Activated CD4-positive, alpha-beta T cell treated with anti-CD3 and anti-CD28 coated beads for 36 hours (primary cell): ENCODE results near the gene MAST1. TPM values are rescaled to one million over a fixed set of nuclear protein-coding genes. Genes with fewer than 3 reads are reported as not detected.

ENCODE experiments used
- ATAC-seq: fragments of 200-7000 bp; cut with Tn5 transposase; one replicate; pipeline ENCODE4 v1.10.0; 2021; ENCODE audit warnings: mild to moderate bottlenecking, moderate library complexity
- CTCF ChIA-PET: fragments of 350-600 bp; sonication (Branson Sonifier 250); formaldehyde crosslinking; loops from one replicate; lab custom pipeline; 2021; ENCODE audit warnings: antibody characterized with exemption; lab: Charles Lee
- POLR2A ChIA-PET: fragments of 350-600 bp; sonication (Branson Sonifier 250); formaldehyde crosslinking; loops from one replicate; lab custom pipeline; 2021; ENCODE audit warnings: antibody characterized with exemption, inconsistent platforms; lab: Charles Lee
- DNase-seq: peaks from one replicate; pipeline ENCODE4 v3.0.0-alpha.2; 2020
- H3K27ac Mint-ChIP-seq: one replicate; pipeline ENCODE4 v1.8.0; 2021; ENCODE audit warnings: mixed read lengths
- H3K27me3 Mint-ChIP-seq: one replicate; pipeline ENCODE4 v1.8.0; 2021; ENCODE audit warnings: mixed read lengths
- H3K36me3 Mint-ChIP-seq: one replicate; pipeline ENCODE4 v1.8.0; 2021; ENCODE audit warnings: low read depth, mixed read lengths
- H3K4me1 Mint-ChIP-seq: one replicate; pipeline ENCODE4 v1.8.0; 2021; ENCODE audit warnings: mixed read lengths
- H3K4me3 Mint-ChIP-seq: one replicate; pipeline ENCODE4 v1.8.0; 2021; ENCODE audit warnings: mild to moderate bottlenecking, moderate library complexity, mixed read lengths
- H3K9me3 Mint-ChIP-seq: one replicate; pipeline ENCODE4 v1.8.0; 2021; ENCODE audit warnings: low read depth, mixed read lengths
- intact Hi-C, 2 experiments: fragments of 100-400 bp; cut with DNase I in 1 of 2; cut with micrococcal nuclease in 1 of 2; formaldehyde crosslinking; loops; one replicate each; pipeline versions ENCODE4 v1.14.2 to v1.15.1; 2022 to 2024; cut with DNase I, micrococcal nuclease
- total RNA-seq, 2 experiments: library from RNA; stranded (reverse); gene quantifications; one replicate each; pipeline ENCODE4 v1.2.3, GENCODE V29; 2021

The MAST1 gene
- total RNA-seq, 2 experiments from 2014 or later = 1.8 to 2.7 TPM

- intact Hi-C loops = no loop called here
- H3K4me3 Mint-ChIP-seq = peak overlapping the region; percentile 32
- H3K27ac Mint-ChIP-seq = no peak overlapping the region
- peak; percentile 83 for DNase-seq
- CTCF ChIA-PET = interaction anchor here (0.6 to 2.4 kb wide), 10 partner anchors 9 to 139 kb away, joined by 3 to 11 read pairs (median 4); partner anchors contain the start of genes GCDH and RTBDN
- POLR2A ChIA-PET = interaction anchor here (0.7 to 1.7 kb wide), 3 partner anchors 12 to 158 kb away, joined by 4 to 9 read pairs (median 8); partner anchors contain the start of gene TRIR
- peaks cover 28% of the 10 kb centered on the region for H3K36me3 Mint-ChIP-seq
- no peaks in the 10 kb centered on the region for H3K4me1 Mint-ChIP-seq
- ATAC-seq = peak; percentile 77
- no peaks in the 10 kb centered on the region for H3K27me3 Mint-ChIP-seq
- H3K9me3 Mint-ChIP-seq = no peaks in the 10 kb centered on the region
Observed at GRCh38 chr19:12872941-12873890, 34.9 kb downstream of the MAST1 start.

DNA sequence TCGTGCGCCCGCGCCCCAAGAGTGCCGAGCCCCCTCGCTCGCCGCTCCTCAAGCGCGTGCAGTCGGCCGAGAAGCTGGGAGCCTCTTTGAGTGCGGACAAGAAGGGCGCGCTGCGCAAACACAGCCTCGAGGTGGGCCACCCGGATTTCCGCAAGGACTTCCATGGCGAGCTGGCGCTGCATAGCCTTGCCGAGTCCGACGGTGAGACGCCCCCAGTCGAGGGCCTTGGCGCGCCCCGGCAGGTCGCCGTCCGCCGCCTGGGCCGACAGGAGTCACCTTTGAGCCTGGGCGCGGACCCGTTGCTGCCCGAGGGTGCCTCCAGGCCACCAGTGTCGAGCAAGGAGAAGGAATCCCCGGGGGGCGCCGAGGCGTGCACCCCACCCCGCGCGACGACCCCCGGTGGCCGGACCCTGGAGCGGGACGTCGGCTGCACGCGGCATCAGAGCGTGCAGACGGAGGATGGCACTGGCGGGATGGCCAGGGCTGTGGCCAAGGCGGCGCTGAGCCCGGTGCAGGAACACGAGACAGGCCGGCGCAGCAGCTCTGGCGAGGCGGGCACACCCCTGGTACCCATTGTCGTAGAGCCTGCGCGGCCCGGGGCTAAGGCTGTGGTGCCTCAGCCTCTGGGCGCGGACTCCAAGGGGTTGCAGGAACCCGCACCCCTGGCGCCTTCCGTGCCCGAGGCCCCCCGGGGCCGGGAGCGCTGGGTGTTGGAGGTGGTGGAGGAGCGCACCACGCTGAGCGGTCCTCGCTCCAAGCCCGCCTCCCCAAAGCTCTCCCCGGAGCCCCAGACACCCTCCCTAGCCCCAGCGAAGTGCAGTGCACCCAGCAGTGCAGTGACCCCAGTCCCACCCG is 35.8 kb downstream of the MAST1 start:
- H3K9me3 Mint-ChIP-seq = no peaks in the 10 kb centered on the region
- POLR2A ChIA-PET = interaction anchor here (1.7 kb wide), 1 partner anchor 11 kb away, joined by 9 read pairs; no protein-coding TSS in a partner anchor
- no peak overlapping the region for H3K4me3 Mint-ChIP-seq

DNA sequence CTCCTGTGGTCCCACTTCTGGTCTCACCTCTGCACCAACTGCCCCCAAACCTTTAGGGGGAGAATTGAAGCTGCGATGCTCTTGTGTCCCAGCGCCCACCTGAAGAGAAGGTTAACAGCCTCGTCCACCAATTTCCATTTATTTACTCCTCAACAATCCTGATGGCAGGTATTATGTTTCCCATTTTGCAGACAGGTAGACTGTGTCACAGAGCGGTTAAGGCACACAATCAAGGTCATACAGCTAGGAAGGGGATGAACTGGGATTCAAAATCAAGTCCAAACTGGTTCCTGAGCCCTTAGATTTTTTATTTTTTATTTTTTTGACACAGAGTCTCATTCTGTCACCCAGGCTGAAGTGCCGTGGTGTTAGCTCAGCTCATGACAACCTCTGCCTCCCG is 36.8 kb downstream of the MAST1 start:
- ChIA-PET POLR2A (no interaction called here), CTCF (no interaction called here)
- Mint-ChIP-seq H3K4me3 (no peak overlapping the region), H3K36me3 (peaks cover 32% of the 10 kb centered on the region), H3K4me1 (peaks cover 3% of the 10 kb centered on the region), H3K27me3 (no peaks in the 10 kb centered on the region), H3K27ac (no peak overlapping the region), H3K9me3 (no peaks in the 10 kb centered on the region)
- DNase-seq (no peak), ATAC-seq (no peak)
- intact Hi-C loops = no loop called here

More for the DNA sequence above, 35.8 kb downstream of the MAST1 start:
- peaks cover 32% of the 10 kb centered on the region for H3K36me3 Mint-ChIP-seq
- H3K27me3 Mint-ChIP-seq = no peaks in the 10 kb centered on the region
- CTCF ChIA-PET = interaction anchor here (1.0 to 1.2 kb wide), 2 partner anchors 11 to 39 kb away, joined by 3 to 11 read pairs; partner anchors contain the start of gene RTBDN
- intact Hi-C loops = no loop called here
- no peaks in the 10 kb centered on the region for H3K4me1 Mint-ChIP-seq
- no peak overlapping the region for H3K27ac Mint-ChIP-seq
- no peak for ATAC-seq
- DNase-seq = no peak

DNA sequence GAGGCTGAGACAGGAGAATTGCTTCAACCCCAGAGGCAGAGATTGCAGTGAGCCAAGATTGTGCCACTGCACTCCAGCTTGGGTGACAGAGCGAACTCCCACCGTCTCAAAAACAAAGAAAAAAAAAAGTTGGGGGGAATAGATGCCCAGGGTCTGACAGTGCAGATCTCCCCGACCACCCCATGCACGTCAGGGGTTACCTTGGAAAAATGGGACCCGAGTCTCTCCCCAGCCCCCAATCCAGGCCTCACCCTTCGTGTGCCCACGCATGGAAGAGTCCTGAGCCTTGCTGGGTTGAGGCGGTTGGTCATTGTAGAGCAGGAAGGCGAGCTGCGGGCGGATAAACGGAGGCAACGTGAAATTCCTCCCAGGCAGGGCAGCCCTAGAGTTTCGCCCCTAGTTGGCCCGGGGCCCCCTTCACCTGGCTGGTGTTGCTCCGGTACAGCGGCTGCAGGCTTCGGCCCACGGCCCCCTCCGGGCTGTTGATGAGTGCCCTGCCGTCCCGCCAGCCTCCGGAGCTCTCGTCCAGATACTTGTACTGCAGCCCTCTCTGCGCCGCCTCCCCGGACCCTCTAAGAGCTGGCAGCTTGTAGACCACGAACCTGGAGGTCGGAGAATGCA is 42.3 kb downstream of the MAST1 start:
- CTCF ChIA-PET = interaction anchor here (0.8 to 2.6 kb wide), 6 partner anchors 10 to 123 kb away, joined by 3 to 10 read pairs (median 5); partner anchors contain the start of gene GCDH
- H3K27me3 Mint-ChIP-seq = no peaks in the 10 kb centered on the region
- intact Hi-C loops = loop anchor here in 1 of 2 experiments (1.0 kb wide), 1 partner anchor 11 kb away; the partner anchor contains the start of gene GCDH
- POLR2A ChIA-PET = interaction anchor here (0.7 to 1.1 kb wide), 2 partner anchors 10 to 11 kb away, joined by 4 to 6 read pairs; partner anchors contain the start of gene GCDH
- H3K27ac Mint-ChIP-seq = peak overlapping the region; percentile 82
- peak overlapping the region; percentile 88 for H3K4me3 Mint-ChIP-seq
- H3K9me3 Mint-ChIP-seq = peaks cover 4% of the 10 kb centered on the region
- no peak for ATAC-seq
- H3K36me3 Mint-ChIP-seq = peaks cover 12% of the 10 kb centered on the region
- H3K4me1 Mint-ChIP-seq = peaks cover 23% of the 10 kb centered on the region
- DNase-seq = peak; percentile 38

- Mint-ChIP-seq H3K4me3 (peak within 1 kb of the TSS; percentile 88), H3K4me1 (peaks cover 24% of the 10 kb centered on the region), H3K27me3 (no peaks in the 10 kb centered on the region), H3K9me3 (peaks cover 4% of the 10 kb centered on the region), H3K36me3 (peaks cover 12% of the 10 kb centered on the region), H3K27ac (peak within 1 kb of the TSS; percentile 82)
- ATAC-seq = peak; percentile 75
- CTCF ChIA-PET = interaction anchor here (1.3 to 2.6 kb wide), 3 partner anchors 10 to 84 kb away, joined by 4 to 10 read pairs (median 5); partner anchors contain the start of gene GCDH
- POLR2A ChIA-PET = interaction anchor here (0.7 kb wide), 1 partner anchor 9 kb away, joined by 4 read pairs; the partner anchor contains the start of gene GCDH
- intact Hi-C loops = loop anchor here in 1 of 2 experiments (1.0 kb wide), 1 partner anchor 10 kb away; the partner anchor contains the start of gene GCDH
- DNase-seq = peak; percentile 96
Observed at GRCh38 chr19:12881172-12881808, 43.0 kb downstream of the MAST1 start, which contains the start of gene DNASE2. Gene DNASE2 (minus strand): TSS chr19:12881449. CDS start chr19:12881375, 74 bp downstream.

DNA sequence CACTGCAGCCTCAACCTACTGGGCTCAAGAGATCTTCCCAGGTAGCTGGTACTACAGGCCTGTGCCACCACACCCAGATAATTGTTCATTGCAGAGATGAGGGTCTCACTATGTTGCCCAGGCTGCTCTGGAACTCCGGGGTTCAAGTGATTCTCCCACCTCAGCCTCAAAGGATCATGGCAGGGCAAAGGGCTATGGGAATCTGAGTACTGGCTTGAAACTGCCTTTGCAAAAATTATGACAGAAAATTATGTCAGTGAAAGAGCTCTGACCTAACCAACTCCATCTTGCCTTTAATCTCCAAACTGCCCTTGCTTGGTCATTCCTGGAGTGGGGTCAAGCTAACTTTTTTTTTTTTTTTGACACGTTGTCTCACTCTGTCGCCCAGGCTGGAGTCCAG is 44.3 kb downstream of the MAST1 start:
- ChIA-PET CTCF (interaction anchor here (0.6 to 3.7 kb wide), 7 partner anchors 10 to 201 kb away, joined by 3 to 36 read pairs (median 3); partner anchors contain the start of gene DHPS), POLR2A (interaction anchor here (0.6 to 1.4 kb wide), 2 partner anchors 8 to 161 kb away, joined by 6 to 7 read pairs; partner anchors contain the start of gene GCDH)
- intact Hi-C loops = no loop called here
- H3K36me3 Mint-ChIP-seq = peaks cover 9% of the 10 kb centered on the region
- H3K27ac Mint-ChIP-seq = peak overlapping the region; percentile 45
- peaks cover 4% of the 10 kb centered on the region for H3K9me3 Mint-ChIP-seq
- DNase-seq (no peak), ATAC-seq (no peak)
- H3K27me3 Mint-ChIP-seq = no peaks in the 10 kb centered on the region
- H3K4me1 Mint-ChIP-seq = peaks cover 26% of the 10 kb centered on the region
- peak overlapping the region; percentile 88 for H3K4me3 Mint-ChIP-seq

GRCh38 chr19:12884202-12884601 is 45.9 kb downstream of the MAST1 start:
- ATAC-seq (no peak), DNase-seq (no peak)
- Mint-ChIP-seq H3K27me3 (no peaks in the 10 kb centered on the region), H3K27ac (no peak overlapping the region), H3K9me3 (peaks cover 4% of the 10 kb centered on the region), H3K4me3 (peak overlapping the region; percentile 79), H3K4me1 (peaks cover 26% of the 10 kb centered on the region), H3K36me3 (no peaks in the 10 kb centered on the region)
- CTCF ChIA-PET = interaction anchor here (0.7 to 3.7 kb wide), 10 partner anchors 11 to 268 kb away, joined by 3 to 36 read pairs (median 4); no protein-coding TSS in a partner anchor
- POLR2A ChIA-PET = no interaction called here
- intact Hi-C loops = loop anchor here in 1 of 2 experiments (2.0 kb wide), 1 partner anchor 55 kb away; the partner anchor contains the start of gene CALR

GRCh38 chr19:12884627-12884925 is 46.3 kb downstream of the MAST1 start:
- H3K4me1 Mint-ChIP-seq = peaks cover 26% of the 10 kb centered on the region
- ATAC-seq (no peak), DNase-seq (no peak)
- peaks cover 4% of the 10 kb centered on the region for H3K9me3 Mint-ChIP-seq
- ChIA-PET POLR2A (interaction anchor here (0.6 to 1.2 kb wide), 7 partner anchors 11 to 206 kb away, joined by 3 to 9 read pairs (median 4); partner anchors contain the start of gene FARSA), CTCF (interaction anchor here (0.6 to 3.7 kb wide), 18 partner anchors 11 to 268 kb away, joined by 3 to 36 read pairs (median 3); no protein-coding TSS in a partner anchor)
- intact Hi-C loops = loop anchor here in 1 of 2 experiments (2.0 kb wide), 1 partner anchor 54 kb away; the partner anchor contains the start of gene CALR
- H3K27me3 Mint-ChIP-seq = no peaks in the 10 kb centered on the region
- peak overlapping the region; percentile 88 for H3K27ac Mint-ChIP-seq
- peak overlapping the region; percentile 79 for H3K4me3 Mint-ChIP-seq
- no peaks in the 10 kb centered on the region for H3K36me3 Mint-ChIP-seq

DNA sequence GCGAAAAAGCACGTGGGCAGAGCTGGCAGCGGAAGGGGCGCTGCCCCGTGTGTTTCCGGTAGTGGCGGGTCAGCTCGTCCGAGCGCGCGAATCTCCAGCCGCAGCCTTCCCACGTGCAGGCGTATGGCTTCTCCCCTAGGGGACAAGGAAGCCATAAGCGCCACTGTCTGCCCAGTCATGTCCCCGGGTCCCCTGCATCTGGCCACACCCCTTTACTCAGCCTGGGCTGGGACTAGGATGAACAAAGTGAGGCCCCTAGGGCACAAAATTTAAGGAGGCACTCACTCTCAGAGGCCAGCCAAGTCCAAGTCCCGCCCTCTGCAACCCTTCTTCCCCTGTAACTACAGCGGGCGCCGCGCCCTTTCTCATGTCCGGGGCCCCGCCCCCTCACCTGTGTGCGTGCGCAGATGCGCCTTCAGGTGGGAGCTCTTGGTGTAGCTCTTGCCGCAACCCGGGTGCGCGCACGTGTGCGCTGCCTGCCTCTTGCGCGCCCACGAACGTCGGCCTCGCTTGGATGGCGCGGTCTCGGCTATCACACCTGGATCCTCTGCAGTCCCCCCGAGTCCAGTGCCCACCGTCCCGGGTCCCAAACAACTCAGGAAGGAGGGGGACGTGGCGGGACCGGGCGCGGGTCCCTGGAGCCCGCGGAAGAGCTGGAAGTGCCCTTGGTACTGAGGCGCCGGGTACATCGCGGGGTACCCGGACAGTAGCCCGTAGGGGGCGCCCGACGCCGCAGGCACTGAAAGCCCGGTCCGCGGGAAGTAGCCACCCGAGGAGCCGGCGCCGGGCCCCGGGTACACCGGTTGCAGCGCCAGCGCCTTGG is 46.8 kb downstream of the MAST1 start:
- H3K27ac Mint-ChIP-seq = peak overlapping the region; percentile 88
- peak overlapping the region; percentile 79 for H3K4me3 Mint-ChIP-seq
- ChIA-PET CTCF (interaction anchor here (0.6 to 3.7 kb wide), 19 partner anchors 12 to 267 kb away, joined by 3 to 36 read pairs (median 3); no protein-coding TSS in a partner anchor), POLR2A (interaction anchor here (0.5 to 1.2 kb wide), 8 partner anchors 12 to 206 kb away, joined by 3 to 15 read pairs (median 4); partner anchors contain the start of gene FARSA)
- DNase-seq = peak; percentile 97
- peaks cover 4% of the 10 kb centered on the region for H3K9me3 Mint-ChIP-seq
- intact Hi-C loops = loop anchor here (1.0 to 5.0 kb wide), 9 partner anchors 34 to 266 kb away; partner anchors contain the start of genes CALR (in 2 of the 2), FARSA (in 1 of the 2), RNASEH2A (in 1 of the 2) and SYCE2 (in 1 of the 2)
- peak; percentile 82 for ATAC-seq
- no peaks in the 10 kb centered on the region for H3K27me3 Mint-ChIP-seq
- H3K4me1 Mint-ChIP-seq = peaks cover 25% of the 10 kb centered on the region
- no peaks in the 10 kb centered on the region for H3K36me3 Mint-ChIP-seq
